WERI-Rb-1 (cell line): Measurements from ENCODE around the gene SYT7.

ENCODE experiments used
- DNase-seq: peaks from one replicate; pipeline ENCODE4 v3.0.0-alpha.2; 2020
- H3K27ac ChIP-seq: fragments of 250-450 bp; sonication (Bioruptor Pico); 2 replicates; pipeline ENCODE4 v1.5.1; 2020; ENCODE audit warnings: mild to moderate bottlenecking, moderate library complexity
- H3K27me3 ChIP-seq: fragments of 250-450 bp; sonication (Bioruptor Pico); 2 replicates; pipeline ENCODE4 v1.5.1; 2021; ENCODE audit warnings: mild to moderate bottlenecking, low read depth, moderate library complexity; ENCODE audit not compliant: insufficient read depth, severe bottlenecking
- H3K36me3 ChIP-seq: fragments of 250-450 bp; sonication (Bioruptor Pico); 2 replicates; pipeline ENCODE4 v1.5.1; 2020; ENCODE audit warnings: mild to moderate bottlenecking, moderate library complexity
- H3K4me3 ChIP-seq: 2 replicates; pipeline ENCODE4 v1.5.1; 2011; ENCODE audit warnings: low read depth, mild to moderate bottlenecking, control low read depth, low read length
- H3K9me3 ChIP-seq: fragments of 250-450 bp; sonication (Bioruptor Pico); 2 replicates; pipeline ENCODE4 v1.5.1; 2021; ENCODE audit warnings: mild to moderate bottlenecking, moderate library complexity; ENCODE audit not compliant: severe bottlenecking
- TF ChIP-seq, protein P1 (sequence below): IDR thresholded peaks from 2 replicates; pipeline ENCODE4 v1.5.1; 2011; ENCODE audit warnings: low read depth, mild to moderate bottlenecking, control low read depth, inconsistent platforms, low read length

The SYT7 gene

DNA sequence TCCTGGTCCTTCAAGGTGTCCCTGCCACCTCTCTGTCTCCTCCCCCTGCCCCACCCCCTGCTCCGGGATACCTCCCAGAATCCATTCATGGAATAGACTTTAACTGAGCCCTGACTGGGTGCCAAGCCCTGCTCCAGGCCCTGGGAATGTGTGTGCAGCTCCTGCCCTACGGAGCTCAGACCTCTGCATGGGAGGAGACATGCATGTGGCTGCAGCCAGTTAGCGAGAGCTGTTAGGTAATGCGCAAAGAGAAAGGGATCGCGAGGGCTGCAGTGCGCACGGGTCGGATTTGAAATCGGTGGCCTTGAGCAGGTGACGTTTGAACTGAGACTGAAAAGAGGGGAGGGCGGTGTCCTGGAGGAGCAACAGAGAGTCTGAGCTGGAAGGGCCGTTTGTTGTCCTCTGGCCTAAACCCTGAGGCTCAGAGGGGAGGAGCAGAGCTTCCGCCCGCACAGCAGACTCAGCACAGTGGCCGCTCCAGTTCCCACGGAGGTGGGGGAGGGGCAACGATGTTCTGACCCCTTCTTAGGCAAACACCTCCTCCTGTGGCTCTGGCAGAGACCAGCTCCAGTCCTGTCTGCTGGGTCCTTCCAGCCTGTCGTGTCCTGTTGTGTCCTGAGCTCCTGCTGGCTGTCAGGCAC is 92.1 kb downstream of the SYT7 start:
- TF ChIP-seq, protein P1, sequence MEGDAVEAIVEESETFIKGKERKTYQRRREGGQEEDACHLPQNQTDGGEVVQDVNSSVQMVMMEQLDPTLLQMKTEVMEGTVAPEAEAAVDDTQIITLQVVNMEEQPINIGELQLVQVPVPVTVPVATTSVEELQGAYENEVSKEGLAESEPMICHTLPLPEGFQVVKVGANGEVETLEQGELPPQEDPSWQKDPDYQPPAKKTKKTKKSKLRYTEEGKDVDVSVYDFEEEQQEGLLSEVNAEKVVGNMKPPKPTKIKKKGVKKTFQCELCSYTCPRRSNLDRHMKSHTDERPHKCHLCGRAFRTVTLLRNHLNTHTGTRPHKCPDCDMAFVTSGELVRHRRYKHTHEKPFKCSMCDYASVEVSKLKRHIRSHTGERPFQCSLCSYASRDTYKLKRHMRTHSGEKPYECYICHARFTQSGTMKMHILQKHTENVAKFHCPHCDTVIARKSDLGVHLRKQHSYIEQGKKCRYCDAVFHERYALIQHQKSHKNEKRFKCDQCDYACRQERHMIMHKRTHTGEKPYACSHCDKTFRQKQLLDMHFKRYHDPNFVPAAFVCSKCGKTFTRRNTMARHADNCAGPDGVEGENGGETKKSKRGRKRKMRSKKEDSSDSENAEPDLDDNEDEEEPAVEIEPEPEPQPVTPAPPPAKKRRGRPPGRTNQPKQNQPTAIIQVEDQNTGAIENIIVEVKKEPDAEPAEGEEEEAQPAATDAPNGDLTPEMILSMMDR = no peak
- H3K27me3 ChIP-seq = no peaks in the 10 kb centered on the region
- peak; percentile 83 for DNase-seq
- no peaks in the 10 kb centered on the region for H3K36me3 ChIP-seq
- no peaks in the 10 kb centered on the region for H3K9me3 ChIP-seq
- peak overlapping the region; percentile 28 for H3K4me3 ChIP-seq
- peak overlapping the region; percentile 51 for H3K27ac ChIP-seq

DNA sequence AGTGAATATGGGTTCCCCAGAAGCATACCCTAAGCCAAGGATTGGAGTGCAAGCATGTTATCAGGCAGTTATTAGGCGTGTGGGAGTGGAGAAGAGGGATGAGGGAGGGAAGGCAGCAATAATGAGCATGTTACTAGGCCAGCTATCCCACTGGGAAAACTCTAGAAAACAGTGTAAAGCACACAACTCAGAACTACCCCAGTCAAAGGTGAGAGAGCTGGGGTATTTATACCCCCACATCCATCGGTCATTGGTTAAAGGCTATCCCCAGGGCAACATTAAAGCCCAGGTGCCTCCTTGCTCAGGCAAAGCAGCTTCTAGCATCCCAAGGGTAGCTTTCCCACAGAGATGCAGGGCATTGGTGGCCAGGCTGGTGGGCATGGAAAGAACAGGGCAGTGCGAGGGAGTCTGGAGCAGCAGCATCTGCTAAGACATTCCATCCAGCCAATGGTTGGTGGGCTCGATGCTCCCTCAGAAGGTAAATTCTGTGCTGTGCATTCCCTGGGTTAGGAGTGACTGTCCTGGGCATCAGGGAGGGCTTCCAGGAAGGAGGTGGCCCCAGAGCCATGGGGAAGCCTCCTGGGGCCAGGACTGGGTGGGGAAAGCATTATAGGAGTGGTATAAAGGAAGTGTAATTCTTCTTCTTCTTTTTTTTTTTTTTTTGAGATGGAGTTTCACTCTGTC is 93.4 kb downstream of the SYT7 start:
- no peaks in the 10 kb centered on the region for H3K9me3 ChIP-seq
- no peaks in the 10 kb centered on the region for H3K27me3 ChIP-seq
- H3K27ac ChIP-seq = no peak overlapping the region
- DNase-seq = no peak
- TF ChIP-seq, protein P1 = no peak
- H3K36me3 ChIP-seq = no peaks in the 10 kb centered on the region
- no peak overlapping the region for H3K4me3 ChIP-seq

DNA sequence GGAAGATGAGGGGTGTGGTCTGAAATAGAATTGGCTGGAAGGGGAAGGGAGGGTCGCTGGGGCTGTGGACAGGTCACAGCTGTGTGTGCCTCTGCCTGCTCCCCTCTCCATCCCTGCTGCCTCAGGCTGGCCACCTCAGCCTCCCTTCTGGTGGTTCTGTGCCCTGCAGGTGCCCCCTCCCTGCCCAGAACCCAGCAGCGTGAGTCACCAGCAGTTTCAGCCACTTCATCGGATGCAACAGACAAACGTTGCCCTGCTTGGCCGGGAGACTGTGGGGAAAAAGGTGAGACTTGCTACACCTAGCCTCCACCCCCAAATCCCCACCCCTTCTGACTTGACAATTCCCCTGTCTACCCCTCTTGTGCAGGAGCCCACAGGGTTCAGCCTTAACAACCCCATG is 94.1 kb downstream of the SYT7 start:
- H3K4me3 ChIP-seq = no peak overlapping the region
- TF ChIP-seq, protein P1 = no peak
- H3K36me3 ChIP-seq = no peaks in the 10 kb centered on the region
- no peak overlapping the region for H3K27ac ChIP-seq
- no peaks in the 10 kb centered on the region for H3K9me3 ChIP-seq
- no peaks in the 10 kb centered on the region for H3K27me3 ChIP-seq
- DNase-seq = no peak

DNA sequence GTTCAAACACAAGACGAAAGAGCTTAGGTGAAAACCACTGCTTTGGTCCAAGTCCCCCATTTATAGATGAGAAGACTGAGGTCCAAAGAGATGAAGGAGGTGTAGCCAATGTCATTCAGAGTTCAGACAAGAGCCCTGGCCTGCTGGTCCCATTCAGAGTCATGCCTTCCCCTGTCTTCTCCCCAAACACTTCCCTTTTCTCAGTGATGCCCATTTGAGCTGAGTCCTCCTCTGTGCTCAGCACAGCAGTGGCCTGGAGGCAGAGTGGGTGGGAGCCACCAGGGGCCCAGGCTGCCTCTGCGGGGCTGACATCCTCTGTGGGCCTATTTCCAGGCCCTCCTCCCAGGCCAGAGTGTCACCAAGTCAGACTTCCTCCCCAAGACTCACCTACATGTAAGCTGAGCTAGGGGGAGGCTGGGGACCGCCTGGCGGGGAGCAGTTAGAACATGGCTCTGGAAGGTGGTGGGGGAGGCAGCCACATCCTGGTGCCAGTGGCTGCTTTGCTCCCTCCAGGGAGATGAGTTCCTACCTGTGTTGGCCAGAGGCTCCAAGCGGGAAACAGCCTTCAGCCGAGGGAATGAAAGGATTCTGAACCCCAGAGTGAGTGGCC is 94.8 kb downstream of the SYT7 start:
- Histone ChIP-seq H3K27ac (no peak overlapping the region), H3K4me3 (no peak overlapping the region), H3K9me3 (no peaks in the 10 kb centered on the region), H3K36me3 (no peaks in the 10 kb centered on the region), H3K27me3 (no peaks in the 10 kb centered on the region)
- TF ChIP-seq, protein P1 = no peak
- DNase-seq = no peak

DNA sequence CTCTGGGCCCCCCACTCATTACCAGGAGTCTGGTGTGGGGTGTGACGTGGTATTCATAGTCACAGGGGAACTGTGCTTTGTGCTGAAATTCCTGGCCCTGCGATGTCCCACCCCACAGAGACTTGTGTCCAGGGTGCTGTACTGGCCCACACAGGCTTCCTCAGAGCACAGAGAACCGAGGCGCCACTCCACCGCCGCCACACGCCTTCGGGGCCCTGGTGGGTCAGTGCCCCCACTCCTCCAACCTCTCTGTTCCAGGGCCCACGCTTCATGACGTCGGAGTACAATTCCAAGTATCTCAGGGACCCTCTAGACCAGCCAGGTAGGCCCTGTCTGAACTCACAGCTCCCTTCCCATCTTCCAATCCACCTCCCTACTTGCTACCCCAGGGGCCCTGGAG is 95.8 kb downstream of the SYT7 start:
- TF ChIP-seq, protein P1 = no peak
- Histone ChIP-seq H3K4me3 (no peak overlapping the region), H3K27me3 (no peaks in the 10 kb centered on the region), H3K9me3 (no peaks in the 10 kb centered on the region), H3K27ac (no peak overlapping the region), H3K36me3 (no peaks in the 10 kb centered on the region)
- no peak for DNase-seq
